HepG2 (cell line): Measurements from ENCODE around the gene CABP2. TPM values are rescaled to one million over a fixed set of nuclear protein-coding genes. Genes with fewer than 3 reads are reported as not detected.
A peak's percentile ranks its signal among the peaks of the same experiment; 100 is the strongest.

ENCODE experiments used
- AHR ChIP-seq: IDR thresholded peaks from 2 replicates; pipeline ENCODE4 v1.6.1; 2018; ENCODE audit warnings: missing genetic modification reagents, missing compliant biosample characterization
- CREB1 ChIP-seq, 2 experiments: fragments of 450-650 bp in 1 of 2; IDR thresholded peaks; 2 replicates each; pipeline ENCODE4 v1.6.1; 2016 to 2017; ENCODE audit warnings: control low read depth in 1 of 2, mild to moderate bottlenecking in 1 of 2, missing compliant biosample characterization in 1 of 2, missing genetic modification characterization in 1 of 2
- KMT2A ChIP-seq: sonication (generic); formaldehyde crosslinking; IDR thresholded peaks from 2 replicates; pipeline ENCODE4 v1.4.0; 2020; ENCODE audit warnings: missing genetic modification reagents
- NR3C1 ChIP-seq: sonication (generic); formaldehyde crosslinking; IDR thresholded peaks from 2 replicates; pipeline ENCODE4 v1.4.0; 2020; ENCODE audit warnings: missing genetic modification reagents
- PAX8 ChIP-seq: sonication (generic); formaldehyde crosslinking; IDR thresholded peaks from 2 replicates; pipeline ENCODE4 v1.8.0; 2022; ENCODE audit warnings: mild to moderate bottlenecking, missing genetic modification reagents, borderline replicate concordance
- SALL2 ChIP-seq: sonication (generic); formaldehyde crosslinking; IDR thresholded peaks from 2 replicates; pipeline ENCODE4 v1.8.1; 2023; ENCODE audit warnings: mild to moderate bottlenecking, missing genetic modification reagents, inconsistent platforms
- ZNF33A ChIP-seq: sonication (generic); formaldehyde crosslinking; IDR thresholded peaks from 2 replicates; pipeline ENCODE4 v1.5.1; 2020; ENCODE audit warnings: missing genetic modification reagents, mild to moderate bottlenecking, moderate library complexity, borderline replicate concordance
- ZNF44 ChIP-seq: sonication (generic); formaldehyde crosslinking; IDR thresholded peaks from 2 replicates; pipeline ENCODE4 v1.5.1; 2020; ENCODE audit warnings: mild to moderate bottlenecking, missing genetic modification reagents
- polyA plus RNA-seq, 8 experiments: library from polyadenylated mRNA; depleted of rRNA in 3 of 8; stranded (reverse) in 7 of 8; unstranded in 1 of 8; fragments of >200 nt; fragmentation: Illumina TruSeq in 4 of 8; extraction: Trizol in 4 of 8; gene quantifications; 2 replicates each; pipeline versions ENCODE4 v1.2.1 to v1.2.3, GENCODE V29; 2011 to 2016; ENCODE audit warnings: low read depth in 4 of 8, missing spikeins in 1 of 8, mixed read lengths in 1 of 8; ENCODE audit not compliant: insufficient read depth in 1 of 8
- total RNA-seq, 5 experiments: library from RNA; depleted of rRNA; stranded (reverse); fragments of >200 nt; fragmentation: Illumina TruSeq; extraction: Trizol; gene quantifications; 2 replicates each; pipeline ENCODE4 v1.2.3, GENCODE V29; 2016; ENCODE audit warnings: low read depth in 1 of 5
- TF ChIP-seq, protein P1 (sequence below), 2 experiments: sonication (generic) in 1 of 2; formaldehyde crosslinking in 1 of 2; IDR thresholded peaks; 2 replicates each; pipeline versions ENCODE4 v1.4.0 to v1.6.1; 2016 to 2020; ENCODE audit warnings: borderline replicate concordance in 1 of 2, low read depth in 1 of 2, mild to moderate bottlenecking in 1 of 2, missing genetic modification reagents in 1 of 2
- TF ChIP-seq, protein P2 (sequence below): sonication (generic); formaldehyde crosslinking; conservative IDR thresholded peaks from 2 replicates; pipeline ENCODE4 v1.8.1; 2023; ENCODE audit warnings: missing genetic modification reagents
- TF ChIP-seq, protein P3 (sequence below): IDR thresholded peaks from 2 replicates; pipeline ENCODE4 v1.6.1; 2012; ENCODE audit warnings: low read depth, low read length, improper control_type of control experiment
- TF ChIP-seq, protein P4 (sequence below): sonication (generic); formaldehyde crosslinking; IDR thresholded peaks from 2 replicates; pipeline ENCODE4 v1.9.0; 2021; ENCODE audit warnings: missing genetic modification reagents, borderline replicate concordance

CABP2 gene
- total and polyA plus RNA-seq, 2 of the 13 experiments (the other 11 are each of a cell fraction or from before 2014, with no cell fraction given) = not detected

- TF ChIP-seq AHR (peak; percentile 97), CREB1 (IDR thresholded peaks at IDR 0.05) (peak; percentile 45; the same call in 1 of the 2 replicates), CREB1 (CRISPR knock-in tag; IDR thresholded peaks at IDR 0.05) (peak; percentile 91), ZNF33A (no peak; the same call in 1 of the 2 replicates), SALL2 (CRISPR knock-in tag) (peak; percentile 80), NR3C1 (CRISPR knock-in tag) (no peak), ZNF44 (peak; percentile 82), PAX8 (CRISPR knock-in tag) (peak; percentile 97; the same call in 1 of the 2 replicates), KMT2A (peak; percentile 57; the same call in 1 of the 2 replicates)
- TF ChIP-seq, protein P1, sequence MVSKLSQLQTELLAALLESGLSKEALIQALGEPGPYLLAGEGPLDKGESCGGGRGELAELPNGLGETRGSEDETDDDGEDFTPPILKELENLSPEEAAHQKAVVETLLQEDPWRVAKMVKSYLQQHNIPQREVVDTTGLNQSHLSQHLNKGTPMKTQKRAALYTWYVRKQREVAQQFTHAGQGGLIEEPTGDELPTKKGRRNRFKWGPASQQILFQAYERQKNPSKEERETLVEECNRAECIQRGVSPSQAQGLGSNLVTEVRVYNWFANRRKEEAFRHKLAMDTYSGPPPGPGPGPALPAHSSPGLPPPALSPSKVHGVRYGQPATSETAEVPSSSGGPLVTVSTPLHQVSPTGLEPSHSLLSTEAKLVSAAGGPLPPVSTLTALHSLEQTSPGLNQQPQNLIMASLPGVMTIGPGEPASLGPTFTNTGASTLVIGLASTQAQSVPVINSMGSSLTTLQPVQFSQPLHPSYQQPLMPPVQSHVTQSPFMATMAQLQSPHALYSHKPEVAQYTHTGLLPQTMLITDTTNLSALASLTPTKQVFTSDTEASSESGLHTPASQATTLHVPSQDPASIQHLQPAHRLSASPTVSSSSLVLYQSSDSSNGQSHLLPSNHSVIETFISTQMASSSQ (IDR thresholded peaks at IDR 0.05; ENCODE audit: low read depth) = no peak
- TF ChIP-seq, protein P1 (CRISPR knock-in tag; IDR thresholded peaks at IDR 0.05; ENCODE audit: borderline replicate concordance) = peak; percentile 68; the same call in 1 of the 2 replicates
- TF ChIP-seq, protein P2, sequence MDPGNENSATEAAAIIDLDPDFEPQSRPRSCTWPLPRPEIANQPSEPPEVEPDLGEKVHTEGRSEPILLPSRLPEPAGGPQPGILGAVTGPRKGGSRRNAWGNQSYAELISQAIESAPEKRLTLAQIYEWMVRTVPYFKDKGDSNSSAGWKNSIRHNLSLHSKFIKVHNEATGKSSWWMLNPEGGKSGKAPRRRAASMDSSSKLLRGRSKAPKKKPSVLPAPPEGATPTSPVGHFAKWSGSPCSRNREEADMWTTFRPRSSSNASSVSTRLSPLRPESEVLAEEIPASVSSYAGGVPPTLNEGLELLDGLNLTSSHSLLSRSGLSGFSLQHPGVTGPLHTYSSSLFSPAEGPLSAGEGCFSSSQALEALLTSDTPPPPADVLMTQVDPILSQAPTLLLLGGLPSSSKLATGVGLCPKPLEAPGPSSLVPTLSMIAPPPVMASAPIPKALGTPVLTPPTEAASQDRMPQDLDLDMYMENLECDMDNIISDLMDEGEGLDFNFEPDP (CRISPR knock-in tag) = peak; percentile 99
- TF ChIP-seq, protein P3, sequence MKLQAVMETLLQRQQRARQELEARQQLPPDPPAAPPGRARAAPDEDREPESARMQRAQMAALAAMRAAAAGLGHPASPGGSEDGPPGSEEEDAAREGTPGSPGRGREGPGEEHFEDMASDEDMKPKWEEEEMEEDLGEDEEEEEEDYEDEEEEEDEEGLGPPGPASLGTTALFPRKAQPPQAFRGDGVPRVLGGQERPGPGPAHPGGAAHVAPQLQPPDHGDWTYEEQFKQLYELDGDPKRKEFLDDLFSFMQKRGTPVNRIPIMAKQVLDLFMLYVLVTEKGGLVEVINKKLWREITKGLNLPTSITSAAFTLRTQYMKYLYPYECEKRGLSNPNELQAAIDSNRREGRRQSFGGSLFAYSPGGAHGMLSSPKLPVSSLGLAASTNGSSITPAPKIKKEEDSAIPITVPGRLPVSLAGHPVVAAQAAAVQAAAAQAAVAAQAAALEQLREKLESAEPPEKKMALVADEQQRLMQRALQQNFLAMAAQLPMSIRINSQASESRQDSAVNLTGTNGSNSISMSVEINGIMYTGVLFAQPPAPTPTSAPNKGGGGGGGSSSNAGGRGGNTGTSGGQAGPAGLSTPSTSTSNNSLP = no peak
- TF ChIP-seq, protein P4, sequence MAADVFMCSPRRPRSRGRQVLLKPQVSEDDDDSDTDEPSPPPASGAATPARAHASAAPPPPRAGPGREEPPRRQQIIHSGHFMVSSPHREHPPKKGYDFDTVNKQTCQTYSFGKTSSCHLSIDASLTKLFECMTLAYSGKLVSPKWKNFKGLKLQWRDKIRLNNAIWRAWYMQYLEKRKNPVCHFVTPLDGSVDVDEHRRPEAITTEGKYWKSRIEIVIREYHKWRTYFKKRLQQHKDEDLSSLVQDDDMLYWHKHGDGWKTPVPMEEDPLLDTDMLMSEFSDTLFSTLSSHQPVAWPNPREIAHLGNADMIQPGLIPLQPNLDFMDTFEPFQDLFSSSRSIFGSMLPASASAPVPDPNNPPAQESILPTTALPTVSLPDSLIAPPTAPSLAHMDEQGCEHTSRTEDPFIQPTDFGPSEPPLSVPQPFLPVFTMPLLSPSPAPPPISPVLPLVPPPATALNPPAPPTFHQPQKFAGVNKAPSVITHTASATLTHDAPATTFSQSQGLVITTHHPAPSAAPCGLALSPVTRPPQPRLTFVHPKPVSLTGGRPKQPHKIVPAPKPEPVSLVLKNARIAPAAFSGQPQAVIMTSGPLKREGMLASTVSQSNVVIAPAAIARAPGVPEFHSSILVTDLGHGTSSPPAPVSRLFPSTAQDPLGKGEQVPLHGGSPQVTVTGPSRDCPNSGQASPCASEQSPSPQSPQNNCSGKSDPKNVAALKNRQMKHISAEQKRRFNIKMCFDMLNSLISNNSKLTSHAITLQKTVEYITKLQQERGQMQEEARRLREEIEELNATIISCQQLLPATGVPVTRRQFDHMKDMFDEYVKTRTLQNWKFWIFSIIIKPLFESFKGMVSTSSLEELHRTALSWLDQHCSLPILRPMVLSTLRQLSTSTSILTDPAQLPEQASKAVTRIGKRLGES (CRISPR knock-in tag) = peak; percentile 87; the same call in 1 of the 2 replicates
These were observed 40.1 kb downstream of the CABP2 start, which contains the start of gene AIP (continued) for GRCh38 chr11:67482827-67483798.
